ENCODE results near the gene ADAMTS13.

ADAMTS13 gene

DNA sequence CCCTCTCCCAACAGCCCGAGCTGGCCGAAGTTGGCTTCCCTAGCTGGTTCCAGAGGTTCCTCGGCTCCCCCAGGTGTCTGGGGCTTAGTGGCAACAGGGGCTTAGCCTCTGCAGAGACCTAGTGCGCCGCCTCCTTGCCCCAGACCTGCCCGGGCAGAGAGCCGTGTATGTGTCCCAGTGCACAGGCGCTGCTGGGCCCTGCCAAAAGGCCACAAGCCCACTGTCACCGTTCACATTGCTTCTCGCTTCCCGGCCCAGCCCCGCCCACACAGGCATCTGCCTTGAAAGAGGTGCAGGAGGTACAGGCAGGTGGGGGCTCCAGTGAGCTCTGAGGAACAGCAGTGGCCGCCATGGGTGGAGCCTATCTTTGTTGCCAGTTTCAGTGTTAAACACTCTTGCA lies 35.1 kb downstream of the ADAMTS13 start:
- no peak for DNase-seq

GRCh38 chr9:133457748-133458147 lies 35.6 kb downstream of the ADAMTS13 start:
- no peak for DNase-seq

- no peak for DNase-seq
These were observed 36.6 kb downstream of the ADAMTS13 start for GRCh38 chr9:133458643-133459312.

GRCh38 chr9:133459476-133460404 lies 37.6 kb downstream of the ADAMTS13 start, which contains the start of gene CACFD1:
Gene CACFD1, plus strand, starts transcription at chr9:133459978. Its CDS starts 89 bp downstream, at chr9:133460067.
- peak; percentile 98 for DNase-seq

- no peak for DNase-seq
These were observed 38.4 kb downstream of the ADAMTS13 start for GRCh38 chr9:133460405-133461175.

- DNase-seq = no peak
These were observed 39.8 kb downstream of the ADAMTS13 start for GRCh38 chr9:133461975-133462374.

DNA sequence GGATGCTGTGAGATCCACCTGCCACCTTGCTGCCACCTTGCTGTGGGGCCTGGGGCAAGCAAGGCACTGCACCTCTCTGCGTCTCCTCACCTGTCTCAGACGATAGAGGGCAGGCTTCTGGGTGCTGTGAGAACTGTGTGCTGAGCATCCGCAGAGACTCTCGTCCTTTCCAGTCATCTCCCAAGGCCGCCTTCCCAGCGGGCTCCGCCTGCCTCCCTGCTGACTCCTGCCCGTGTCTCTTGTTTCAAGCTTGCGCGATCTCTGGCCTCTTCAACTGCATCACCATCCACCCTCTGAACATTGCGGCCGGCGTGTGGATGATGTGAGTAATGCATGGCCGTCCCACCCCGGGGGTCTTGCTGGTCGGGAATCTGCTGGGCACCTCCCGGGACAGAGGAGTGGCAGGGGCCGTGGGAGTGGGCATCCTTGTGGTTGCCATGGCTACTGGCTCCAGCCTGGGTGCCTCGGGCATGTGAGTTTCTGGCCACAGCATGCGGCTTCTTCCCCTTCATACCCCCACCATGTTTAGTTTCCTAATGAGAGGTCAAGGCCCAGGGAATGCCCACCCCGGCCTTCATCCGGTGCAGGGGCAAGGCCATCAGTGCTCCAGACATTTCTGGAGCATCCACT lies 41.2 kb downstream of the ADAMTS13 start:
- DNase-seq = peak; percentile 12

- DNase-seq = no peak
These were observed 41.9 kb downstream of the ADAMTS13 start for GRCh38 chr9:133463864-133464615.

GRCh38 chr9:133464638-133465037 lies 42.5 kb downstream of the ADAMTS13 start:
- no peak for DNase-seq

GRCh38 chr9:133465984-133466383 lies 43.8 kb downstream of the ADAMTS13 start:
- no peak for DNase-seq

- no peak for DNase-seq
These were observed 44.9 kb downstream of the ADAMTS13 start for GRCh38 chr9:133467101-133467500.

DNA sequence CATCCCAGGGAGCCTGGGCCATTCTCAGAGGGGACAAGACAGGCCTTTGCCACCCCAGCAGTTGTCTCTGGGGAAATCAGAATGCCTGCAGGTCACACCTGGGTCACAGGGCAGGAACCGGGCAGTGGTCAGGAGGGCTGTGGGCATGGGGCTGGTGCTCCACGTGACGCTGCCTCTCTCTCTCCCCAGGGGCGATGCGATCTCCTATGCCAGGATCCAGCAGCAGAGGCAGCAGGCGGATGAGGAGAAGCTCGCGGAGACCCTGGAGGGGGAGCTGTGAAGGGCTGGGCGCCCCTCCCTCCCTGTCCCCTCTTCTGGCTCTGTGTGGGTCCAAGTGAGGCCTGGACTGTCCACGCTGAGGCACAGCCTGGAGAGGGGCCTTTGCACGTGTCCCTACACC lies 46.2 kb downstream of the ADAMTS13 start:
- no peak for DNase-seq

DNA sequence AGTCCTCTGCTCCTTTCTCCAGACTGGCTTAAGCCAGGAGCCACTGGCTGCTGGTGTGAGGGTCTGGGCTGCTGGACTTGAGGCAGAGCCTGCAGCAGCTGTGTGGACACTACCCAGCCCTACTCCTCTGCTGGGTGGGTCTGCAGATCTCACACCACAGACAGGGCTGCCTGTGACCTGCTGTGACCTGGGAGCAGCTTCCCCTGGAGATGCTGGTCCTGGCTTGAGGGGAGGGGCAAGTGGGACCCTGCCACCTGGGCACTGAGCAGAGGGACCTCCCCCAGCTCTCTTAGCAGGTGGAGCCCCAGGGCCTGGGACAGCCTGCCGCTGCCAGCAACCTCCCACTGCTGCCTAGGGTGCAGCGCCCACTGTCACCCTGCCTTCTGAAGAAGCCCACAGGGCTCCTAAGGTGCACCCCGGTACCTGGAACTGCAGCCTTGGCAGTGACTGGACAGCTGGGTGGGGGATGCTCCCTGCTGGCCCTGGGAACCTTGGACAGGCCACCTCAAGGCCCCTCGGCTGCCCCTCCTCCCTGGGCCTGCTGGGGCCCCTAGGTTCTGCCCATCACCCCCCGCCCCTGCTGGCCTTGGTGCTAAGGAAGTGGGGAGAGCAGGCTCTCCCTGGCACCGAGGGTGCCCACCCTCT lies 46.7 kb downstream of the ADAMTS13 start:
- no peak for DNase-seq

- no peak for DNase-seq
These were observed 48.3 kb downstream of the ADAMTS13 start for GRCh38 chr9:133470427-133470924.

DNA sequence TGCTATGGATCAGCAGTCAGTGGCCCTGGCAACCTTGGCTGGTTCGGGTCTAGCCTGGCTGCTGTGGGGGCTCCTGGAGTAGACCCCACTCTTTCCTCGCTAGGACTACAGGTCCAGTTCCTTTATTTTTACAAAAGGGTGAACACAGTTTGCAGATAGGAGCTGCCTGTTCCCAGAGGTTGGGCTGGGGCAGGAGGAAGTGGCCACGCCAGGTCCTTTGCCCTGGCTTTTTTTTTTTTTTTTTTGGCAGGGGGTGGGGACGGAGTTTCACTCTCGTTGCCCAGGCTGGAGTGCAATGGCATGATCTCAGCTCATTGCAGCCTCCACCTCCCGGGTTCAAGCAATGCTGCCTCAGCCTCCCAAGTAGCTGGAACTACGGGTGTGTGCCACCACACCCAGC lies 48.8 kb downstream of the ADAMTS13 start:
- no peak for DNase-seq

DNA sequence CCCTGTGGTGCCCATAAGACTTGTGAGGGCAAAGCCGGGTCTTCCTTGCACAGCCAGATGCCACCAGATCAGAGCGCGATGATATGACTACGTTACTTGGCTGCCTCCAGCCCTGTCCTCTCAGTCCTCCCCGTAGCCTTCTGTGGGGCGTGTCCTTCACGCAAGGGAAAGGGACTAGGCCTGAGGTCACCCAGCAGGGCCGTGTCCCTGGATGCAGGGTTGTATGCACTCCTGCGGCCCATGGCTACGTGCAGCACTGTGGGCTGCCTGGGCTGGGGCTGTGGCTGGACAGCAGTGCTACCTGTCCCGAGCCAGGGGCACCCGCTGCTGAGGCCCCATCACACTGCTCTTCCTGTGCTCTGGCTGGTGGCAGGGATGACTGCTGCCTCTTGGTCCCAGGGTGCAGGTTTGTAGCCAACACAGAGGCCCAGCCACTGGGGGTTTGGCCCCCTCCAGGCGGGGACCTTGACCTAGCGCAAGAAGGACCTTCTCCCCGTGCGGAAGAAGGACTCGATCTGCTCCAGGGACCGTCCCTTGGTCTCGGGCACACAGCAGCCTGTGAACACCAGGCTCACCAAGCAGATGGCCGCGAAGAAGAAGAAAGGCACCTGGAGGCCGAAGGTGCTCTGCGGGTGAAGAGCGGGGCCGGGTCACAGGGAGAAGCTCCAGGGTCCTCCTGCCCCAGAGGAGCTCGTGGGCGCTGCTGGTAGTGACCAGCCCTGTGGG lies 49.5 kb downstream of the ADAMTS13 start:
- DNase-seq = no peak

DNA sequence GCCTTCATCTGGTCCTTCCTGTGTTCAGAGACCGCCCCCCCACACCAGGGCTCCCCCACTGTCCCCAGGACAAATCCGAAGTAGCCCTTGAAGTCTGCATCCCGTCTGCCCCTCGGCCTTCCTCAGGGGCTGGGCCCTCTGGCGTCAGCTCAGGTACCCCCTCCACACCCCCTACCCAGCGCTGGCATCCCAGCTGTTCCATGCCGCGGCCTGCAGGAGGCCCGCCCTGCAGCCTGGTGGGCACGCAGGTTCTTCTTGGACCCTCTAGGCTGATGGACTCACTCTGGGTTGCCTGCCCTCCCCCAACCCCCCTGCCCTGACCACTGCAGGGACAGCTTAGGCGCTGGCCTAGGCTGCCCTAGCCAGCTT lies 50.1 kb downstream of the ADAMTS13 start:
- DNase-seq = no peak

- no peak for DNase-seq
These were observed 50.7 kb downstream of the ADAMTS13 start for GRCh38 chr9:133472753-133473378.

DNA sequence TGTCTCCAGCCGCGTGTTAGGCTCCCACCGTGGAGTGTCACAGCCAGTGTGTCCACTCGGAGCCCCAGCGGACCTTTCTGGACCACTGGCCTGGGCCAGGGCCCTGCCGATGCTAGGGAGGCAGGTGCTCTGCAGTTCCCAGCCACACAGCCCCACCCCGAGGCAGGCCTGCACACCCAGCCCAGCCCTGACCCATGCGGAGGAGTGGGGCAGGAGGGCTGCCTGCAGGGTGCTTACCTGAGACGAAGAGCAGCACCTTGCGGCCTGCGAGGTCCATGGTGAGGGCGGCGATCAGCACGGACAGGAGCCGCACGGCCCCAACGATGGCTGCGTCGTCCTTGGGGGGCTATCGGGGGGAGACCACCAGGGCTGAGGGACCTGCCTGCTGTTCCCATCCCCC lies 51.6 kb downstream of the ADAMTS13 start:
- no peak for DNase-seq

DNA sequence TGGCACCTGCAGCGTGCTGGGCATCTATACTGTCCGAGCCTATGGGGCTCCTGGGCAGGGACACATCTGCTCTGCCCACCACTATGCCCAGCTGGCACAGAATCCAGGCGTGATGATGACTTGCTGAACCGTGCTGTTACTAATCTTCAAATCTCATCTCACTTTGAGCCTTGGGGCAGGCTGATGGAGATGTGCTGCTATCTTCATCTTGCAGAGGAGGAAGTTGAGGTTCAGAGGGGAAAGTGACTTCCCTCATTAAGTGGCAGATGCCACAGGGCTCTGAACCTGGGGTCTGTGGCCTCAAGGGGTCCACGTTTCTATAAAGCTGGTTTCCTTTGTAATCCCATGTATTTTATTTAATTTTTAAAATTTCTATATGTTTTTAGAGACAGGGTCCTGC lies 52.0 kb downstream of the ADAMTS13 start:
- no peak for DNase-seq
